Measurements from ENCODE around the gene EPX.

The EPX gene

DNA sequence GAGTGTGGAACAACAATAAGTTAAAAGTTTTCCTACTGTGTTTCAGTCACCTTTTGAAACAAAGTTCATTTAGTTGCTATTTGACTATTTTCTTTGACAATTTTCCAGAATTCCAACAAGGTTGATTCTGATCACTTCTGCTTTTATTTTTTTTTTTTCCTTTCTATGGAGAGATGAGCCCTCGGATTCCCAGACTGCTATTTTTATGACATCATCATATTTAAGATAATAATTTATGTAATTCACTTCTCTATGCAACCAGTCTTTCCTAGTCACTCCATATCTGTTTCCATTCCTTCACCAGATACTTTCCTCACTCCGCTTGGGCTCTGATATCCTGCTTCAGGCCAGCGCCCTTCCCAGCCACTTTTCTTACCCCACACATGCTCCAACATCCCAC, 17.7 kb upstream of the EPX start:
- no peak for TF ChIP-seq GATA3 (IDR thresholded peaks at IDR 0.05; ENCODE audit: low read depth, low read length)
- TF ChIP-seq GATA2 (IDR thresholded peaks at IDR 0.05; ENCODE audit: low read depth, low read length): no peak

DNA sequence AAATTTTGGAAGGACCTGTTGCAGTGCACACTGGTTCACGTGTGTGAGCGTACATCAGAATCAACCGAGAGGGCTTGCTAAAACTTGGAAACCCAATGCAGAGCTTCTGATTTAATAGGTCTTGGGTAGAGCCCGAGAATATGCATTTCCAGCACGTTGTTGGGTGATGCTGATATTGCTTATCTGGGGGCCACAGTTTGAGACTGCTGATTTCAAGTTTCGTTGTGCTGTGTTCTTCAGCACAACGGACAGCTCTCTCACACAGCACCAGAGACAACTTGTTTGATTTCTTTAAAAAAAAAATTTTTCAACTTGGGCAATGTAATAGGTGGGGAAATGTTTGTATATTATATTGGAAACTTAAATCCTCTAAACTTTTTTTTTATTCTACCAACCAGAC, 16.3 kb upstream of the EPX start:
- no peak for TF ChIP-seq GATA3 (IDR thresholded peaks at IDR 0.05; ENCODE audit: low read depth, low read length)
- TF ChIP-seq GATA2 (IDR thresholded peaks at IDR 0.05; ENCODE audit: low read depth, low read length): no peak

DNA sequence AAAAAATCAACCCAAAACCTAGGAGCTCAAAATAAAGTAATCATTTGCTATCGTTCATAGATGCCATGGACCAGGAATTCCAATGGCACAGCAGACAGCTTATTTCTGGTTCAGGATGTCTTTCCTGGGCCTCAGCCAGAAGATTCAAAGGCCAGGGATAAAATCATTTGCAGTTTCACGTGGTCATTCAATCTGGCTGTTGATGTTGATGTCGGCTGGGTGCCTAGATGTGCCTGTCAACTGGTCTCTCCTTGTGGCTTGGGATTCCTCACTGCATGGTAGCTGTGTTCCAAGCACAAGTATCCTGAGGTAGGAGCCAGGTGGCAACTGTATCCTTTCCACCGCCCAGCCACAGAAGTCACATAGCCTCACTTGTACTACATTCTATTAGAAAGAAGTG, 10.7 kb upstream of the EPX start:
- TF ChIP-seq GATA2 (IDR thresholded peaks at IDR 0.05; ENCODE audit: low read depth, low read length) (no peak), GATA3 (IDR thresholded peaks at IDR 0.05; ENCODE audit: low read depth, low read length) (no peak)

DNA sequence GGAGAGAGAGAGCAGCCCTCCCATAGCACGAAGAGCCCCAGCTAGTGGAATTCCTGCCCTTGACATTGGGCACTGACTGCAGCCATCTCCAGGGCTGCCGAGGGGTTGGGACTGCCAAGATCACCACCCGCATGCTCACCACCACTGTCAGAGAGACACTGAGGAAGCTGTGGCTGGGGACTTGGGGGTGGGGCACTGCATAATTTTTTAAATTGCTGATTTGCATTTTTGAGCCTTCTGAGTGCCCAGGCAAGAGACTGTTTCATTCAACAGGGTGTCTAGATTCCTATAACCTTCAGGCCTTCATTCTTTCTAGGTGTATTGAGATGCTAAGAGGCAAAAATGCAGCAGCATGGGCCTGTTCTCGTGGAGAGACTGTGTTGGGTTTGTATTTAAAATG, 9.0 kb upstream of the EPX start:
- TF ChIP-seq GATA3 (IDR thresholded peaks at IDR 0.05; ENCODE audit: low read depth, low read length) (no peak), GATA2 (IDR thresholded peaks at IDR 0.05; ENCODE audit: low read depth, low read length) (no peak)

DNA sequence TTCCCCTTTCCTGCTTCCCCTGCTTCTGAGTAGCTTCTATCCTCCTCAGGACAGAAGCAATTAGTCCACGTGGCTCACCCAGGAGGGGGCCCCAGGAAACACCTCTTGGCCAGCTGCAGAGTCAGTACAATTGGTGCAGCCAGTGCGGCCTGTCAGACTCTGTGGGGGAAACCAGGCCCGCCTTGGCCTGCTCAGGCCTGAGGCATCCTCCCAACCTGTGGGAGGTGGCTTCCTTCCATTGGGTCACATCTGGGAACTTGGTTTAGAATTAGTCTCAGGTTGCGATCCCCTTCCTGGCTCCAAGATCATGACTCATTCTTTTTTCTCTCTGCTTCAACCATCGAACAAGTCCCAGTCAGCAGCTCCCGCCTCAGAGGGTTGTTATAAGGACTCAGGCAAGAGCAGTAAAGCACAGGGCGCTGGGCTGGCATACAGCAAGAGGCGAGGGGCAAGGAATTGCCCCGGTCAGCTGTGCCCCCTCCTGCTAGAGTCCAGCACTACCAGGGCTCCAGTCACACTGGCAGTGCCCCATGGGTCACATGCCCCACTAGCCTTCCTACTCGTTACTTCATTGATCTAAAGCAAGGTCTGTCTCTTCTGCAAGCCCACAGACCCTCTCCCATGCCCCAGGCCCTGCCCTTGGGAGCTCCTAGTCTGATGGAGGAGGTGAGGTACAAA, 8.1 kb upstream of the EPX start:
- no peak for TF ChIP-seq GATA2 (IDR thresholded peaks at IDR 0.05; ENCODE audit: low read depth, low read length)
- TF ChIP-seq GATA3 (IDR thresholded peaks at IDR 0.05; ENCODE audit: low read depth, low read length): no peak

DNA sequence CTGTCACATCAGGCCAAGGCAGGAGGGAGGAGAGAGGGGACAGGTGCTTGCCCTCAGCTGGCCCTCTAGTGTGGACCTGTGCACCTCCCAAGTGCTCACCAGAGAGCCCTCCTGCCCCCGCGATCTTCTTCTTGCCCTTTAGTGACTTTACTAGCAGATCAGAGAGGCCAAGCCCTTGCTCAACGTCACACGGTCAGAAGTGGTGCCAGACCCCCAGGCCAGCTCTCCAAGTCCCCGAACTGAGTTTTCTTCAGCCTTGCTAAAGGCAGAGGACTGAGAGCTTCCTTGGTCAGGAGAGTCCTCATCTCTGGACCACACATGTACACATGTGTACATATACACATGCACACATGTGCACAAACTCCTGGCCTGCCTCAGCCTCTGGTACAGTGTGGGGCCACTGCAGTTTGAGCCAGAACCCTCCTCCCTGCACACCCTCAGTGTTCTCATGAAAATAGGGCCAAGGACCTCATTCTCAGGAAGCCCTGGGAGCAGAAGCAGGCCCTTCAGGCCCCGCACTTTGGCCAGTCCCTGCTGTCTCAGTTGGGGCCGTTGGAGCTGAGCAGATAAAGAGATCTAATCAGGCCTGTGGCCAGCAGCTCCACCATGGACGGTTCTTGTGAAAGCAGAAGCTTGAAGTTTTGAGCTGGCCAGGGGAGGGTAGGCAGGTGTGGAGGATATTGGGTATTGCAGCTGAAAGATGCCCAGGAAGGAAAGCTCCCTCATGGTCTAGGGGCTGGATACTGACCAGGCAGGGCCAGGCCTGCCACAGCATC, 7.4 kb upstream of the EPX start:
- TF ChIP-seq GATA2 (IDR thresholded peaks at IDR 0.05; ENCODE audit: low read depth, low read length): no peak
- no peak for TF ChIP-seq GATA3 (IDR thresholded peaks at IDR 0.05; ENCODE audit: low read depth, low read length)

DNA sequence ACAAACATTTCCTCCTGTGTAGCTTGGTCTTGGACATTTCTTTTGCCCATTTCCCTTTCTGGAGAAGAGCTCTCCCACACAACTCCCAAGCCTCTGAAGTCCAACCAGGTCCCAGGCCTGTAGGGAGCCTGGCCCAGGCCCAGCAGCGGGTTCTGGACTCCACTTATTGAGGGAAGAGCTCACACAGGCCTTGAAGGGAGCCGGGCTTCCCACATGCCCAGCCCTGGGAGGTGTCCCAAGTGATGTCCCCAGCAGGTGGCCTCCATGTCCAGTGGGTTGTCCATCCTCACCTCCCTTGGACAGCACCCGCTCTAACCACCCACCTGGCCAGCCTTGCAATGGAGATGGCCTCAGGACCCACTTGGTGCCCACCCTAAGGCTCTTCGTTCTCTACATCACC, 5.9 kb upstream of the EPX start:
- no peak for TF ChIP-seq GATA2 (IDR thresholded peaks at IDR 0.05; ENCODE audit: low read depth, low read length)

DNA sequence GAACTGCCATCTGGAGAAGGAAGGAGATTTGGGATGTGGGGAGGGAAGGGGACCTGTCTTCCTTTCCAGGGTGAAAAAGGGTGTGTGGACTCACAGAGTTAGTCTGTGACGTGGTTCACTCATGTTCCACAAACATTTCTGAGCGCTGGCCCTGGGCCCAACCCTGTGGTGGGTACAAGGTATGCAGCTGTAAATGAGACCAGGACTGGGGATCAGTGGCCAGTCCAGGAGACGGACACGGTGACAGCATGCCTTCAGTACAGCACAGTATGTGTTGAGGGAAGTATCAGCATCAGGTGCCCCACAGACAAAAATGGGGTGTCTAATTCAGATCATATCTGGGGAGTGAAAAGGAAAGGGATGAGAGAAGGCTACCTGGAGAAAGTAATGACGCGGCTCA, 5.5 kb upstream of the EPX start:
- TF ChIP-seq GATA3 (IDR thresholded peaks at IDR 0.05; ENCODE audit: low read depth, low read length) (no peak), GATA2 (IDR thresholded peaks at IDR 0.05; ENCODE audit: low read depth, low read length) (no peak)

DNA sequence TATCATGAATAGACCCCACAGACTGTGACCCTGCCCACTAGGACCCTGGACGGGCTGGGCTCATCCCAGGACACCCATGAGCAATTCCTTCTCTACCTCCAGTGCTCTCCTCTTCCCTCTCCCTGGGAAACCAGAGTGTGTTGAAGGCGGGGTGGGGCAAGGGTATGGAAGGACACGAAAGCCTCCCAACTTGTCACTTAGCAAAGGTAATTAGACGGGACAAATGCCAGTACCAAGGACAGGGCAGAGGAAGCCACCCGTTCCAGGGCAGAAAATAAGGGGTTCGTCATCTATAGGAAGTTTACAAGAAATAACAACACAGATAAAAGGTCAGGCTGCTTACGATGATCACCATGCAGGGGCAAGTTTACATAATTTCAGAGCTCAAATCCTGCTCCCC, 4.9 kb upstream of the EPX start:
- TF ChIP-seq GATA3 (IDR thresholded peaks at IDR 0.05; ENCODE audit: low read depth, low read length): no peak

DNA sequence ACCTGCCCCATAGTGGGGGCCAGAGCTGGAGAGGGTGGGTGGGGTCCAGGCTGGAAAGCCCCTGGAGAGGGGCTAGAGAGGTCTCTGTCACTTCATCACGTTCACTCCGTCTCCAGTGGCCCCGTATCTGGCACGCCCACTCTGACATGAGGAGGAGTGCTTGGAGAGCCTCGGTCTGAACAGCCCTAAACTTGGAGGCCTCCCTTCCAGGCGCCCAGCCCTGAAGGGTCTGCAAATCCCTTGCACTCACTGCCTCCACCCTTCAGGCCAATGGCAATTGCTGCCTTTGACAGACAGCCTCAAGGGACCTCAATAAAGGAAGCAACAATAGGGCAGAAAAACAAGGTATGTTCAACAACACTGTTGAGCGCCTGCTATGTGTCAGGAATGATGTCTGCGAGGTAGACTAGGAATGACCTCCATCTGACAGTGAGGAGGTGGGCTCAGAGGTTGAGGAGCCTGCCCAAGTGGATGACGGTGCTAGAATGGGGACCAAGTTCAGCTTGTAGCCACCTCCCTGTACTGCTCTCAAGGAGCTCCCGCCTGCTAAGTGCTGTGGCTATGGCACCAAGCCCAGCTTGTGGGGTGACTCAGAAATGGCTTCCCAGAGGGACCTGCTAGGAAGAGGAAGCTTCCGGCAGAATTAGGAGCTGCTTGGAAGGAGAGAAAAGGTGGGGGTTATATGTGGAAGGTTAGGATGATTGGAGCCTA, 2.9 kb upstream of the EPX start:
- TF ChIP-seq GATA2 (IDR thresholded peaks at IDR 0.05; ENCODE audit: low read depth, low read length) (no peak), GATA3 (IDR thresholded peaks at IDR 0.05; ENCODE audit: low read depth, low read length) (no peak)

DNA sequence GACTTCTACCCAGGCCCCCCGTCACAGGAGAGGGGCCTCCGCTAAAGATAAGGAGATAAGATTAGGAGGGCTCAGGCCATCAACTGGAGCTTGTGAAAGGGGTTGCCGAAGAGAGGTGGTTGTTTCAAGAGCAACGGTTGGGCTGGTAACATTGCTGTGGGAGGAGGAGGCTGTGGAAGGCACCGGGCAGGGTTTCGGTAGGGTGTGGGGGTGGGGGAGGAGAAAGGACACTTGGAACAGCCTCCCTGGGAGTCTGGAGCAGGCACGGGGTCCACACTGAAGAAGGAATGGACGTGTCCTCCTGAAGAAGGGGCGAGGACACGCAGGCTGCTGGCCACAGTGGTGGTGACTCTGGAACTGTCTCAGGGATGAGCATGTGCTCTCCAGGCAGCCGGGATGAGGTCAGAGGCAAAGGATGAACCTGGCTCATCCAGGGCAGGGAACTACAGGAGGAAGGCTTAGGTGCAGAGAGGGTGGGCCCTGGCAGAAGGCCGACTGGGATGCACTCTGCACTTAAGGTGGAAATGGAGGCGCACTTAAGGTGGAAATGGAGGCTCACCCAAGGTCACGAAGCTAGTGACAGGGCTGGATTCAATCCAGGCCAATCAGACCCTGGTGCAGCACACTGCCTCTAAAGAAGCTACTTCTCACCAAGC, 1.2 kb upstream of the EPX start:
- TF ChIP-seq GATA2 (IDR thresholded peaks at IDR 0.05; ENCODE audit: low read depth, low read length) (no peak), GATA3 (IDR thresholded peaks at IDR 0.05; ENCODE audit: low read depth, low read length) (no peak)

DNA sequence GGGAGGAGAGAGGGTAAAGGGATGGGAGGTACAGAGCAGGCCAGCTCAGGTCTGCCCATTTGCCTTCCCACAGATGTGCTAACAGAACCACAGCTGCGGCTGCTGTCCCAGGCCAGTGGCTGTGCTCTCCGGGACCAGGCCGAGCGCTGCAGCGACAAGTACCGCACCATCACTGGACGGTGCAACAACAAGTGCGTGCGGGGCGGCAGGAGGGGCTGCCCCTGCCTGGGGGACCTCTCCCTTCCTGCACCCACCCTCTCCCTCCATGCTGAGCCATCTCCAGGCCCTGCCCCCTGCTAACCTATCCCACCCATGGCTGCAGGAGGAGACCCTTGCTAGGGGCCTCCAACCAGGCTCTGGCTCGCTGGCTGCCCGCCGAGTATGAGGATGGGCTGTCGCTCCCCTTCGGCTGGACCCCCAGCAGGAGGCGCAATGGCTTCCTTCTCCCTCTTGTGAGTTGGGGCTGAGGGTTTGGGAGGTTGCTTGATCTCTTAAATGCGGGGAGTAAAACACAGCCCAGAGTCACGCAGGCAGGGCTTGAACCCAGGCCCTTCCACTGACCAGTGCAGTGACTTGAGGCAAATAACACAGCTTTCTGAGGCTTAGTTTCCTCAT, 1.2 kb downstream of the EPX start:
- TF ChIP-seq GATA2 (IDR thresholded peaks at IDR 0.05; ENCODE audit: low read depth, low read length) (no peak), GATA3 (IDR thresholded peaks at IDR 0.05; ENCODE audit: low read depth, low read length) (no peak)

DNA sequence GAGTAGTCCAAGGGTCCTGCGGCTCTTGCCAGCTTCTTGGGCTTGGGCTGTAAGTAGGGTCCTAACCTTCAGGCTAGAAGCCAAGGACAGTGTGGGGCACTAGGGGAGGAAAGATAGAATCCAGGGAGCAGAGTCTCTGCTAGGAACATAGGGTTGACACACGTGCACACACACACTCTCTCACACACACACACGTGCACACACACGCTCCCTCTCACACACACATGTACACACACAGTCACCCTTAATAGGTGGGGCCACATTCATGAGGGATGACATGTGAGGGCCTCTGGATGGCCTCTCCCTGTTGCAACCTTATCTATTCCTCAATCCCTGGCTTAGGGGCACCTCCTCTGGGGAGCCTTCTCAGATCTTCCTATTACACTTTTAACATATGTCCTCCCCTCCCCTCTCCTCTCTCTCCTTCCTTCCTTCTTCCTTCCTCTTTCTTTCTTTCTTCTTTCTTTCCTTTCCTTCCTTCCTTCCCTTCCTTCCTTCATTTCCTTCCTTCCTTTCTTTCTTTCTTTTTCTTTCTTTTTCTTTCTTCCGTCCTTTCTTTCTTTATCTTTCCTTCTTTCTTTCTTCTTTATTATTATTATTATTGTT, 3.1 kb downstream of the EPX start:
- no peak for TF ChIP-seq GATA3 (IDR thresholded peaks at IDR 0.05; ENCODE audit: low read depth, low read length)
- no peak for TF ChIP-seq GATA2 (IDR thresholded peaks at IDR 0.05; ENCODE audit: low read depth, low read length)

DNA sequence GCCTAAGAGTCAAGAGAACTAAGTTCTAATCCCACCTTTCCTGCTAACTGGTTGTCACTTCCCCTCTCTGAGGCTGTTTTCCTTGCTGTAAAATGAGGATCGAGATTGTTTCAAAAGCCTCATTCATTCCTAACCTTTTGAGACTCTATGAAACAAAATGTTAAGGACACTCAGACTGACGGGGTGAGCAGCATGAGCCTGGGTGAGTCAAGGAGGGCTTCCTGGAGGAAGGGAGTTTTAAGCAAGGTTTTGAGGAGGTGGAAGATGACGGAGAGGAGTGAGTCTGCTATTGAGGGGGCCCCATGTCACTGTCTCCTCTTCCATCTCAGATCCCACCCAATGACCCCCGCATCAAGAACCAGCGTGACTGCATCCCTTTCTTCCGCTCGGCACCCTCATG, 4.1 kb downstream of the EPX start:
- TF ChIP-seq GATA3 (IDR thresholded peaks at IDR 0.05; ENCODE audit: low read depth, low read length) (no peak), GATA2 (IDR thresholded peaks at IDR 0.05; ENCODE audit: low read depth, low read length) (no peak)
